Measurements from ENCODE around the gene PCDHGA6. TPM values are rescaled to one million over a fixed set of nuclear protein-coding genes. Genes with fewer than 3 reads are reported as not detected.

The PCDHGA6 gene
- total and polyA plus RNA-seq, 9 of the 15 experiments (the other 6 are each of a cell fraction or from before 2014, with no cell fraction given), result 0.01 to 0.18 (median 0.09) TPM; not detected in 1

GRCh38 chr5:141402553-141403243, 29.0 kb downstream of the PCDHGA6 start, which contains the start of gene PCDHGA9 (continued):
- no peak for TF ChIP-seq UBTF (IDR thresholded peaks at IDR 0.05; ENCODE audit: borderline replicate concordance in 1 of 2, low read depth in 2 of 2, low read length in 2 of 2)

GRCh38 chr5:141403387-141403786, 29.7 kb downstream of the PCDHGA6 start:
- H2AFZ ChIP-seq (ENCODE audit: low read depth, low read length), result no peak overlapping the region
- DNase-seq (ENCODE audit: extremely low read depth in 1 of 4, low spot score in 3 of 4) (no peak), ATAC-seq (peak; percentile 34; the same call in 1 of the 3 replicates), FAIRE-seq (no peak)
- H3K4me1 ChIP-seq (replicated peaks in 1 of 2; ENCODE audit: control insufficient read depth in 2 of 2, insufficient read depth in 2 of 2, low read length in 2 of 2), result peaks cover 0 to 12% of the 10 kb centered on the region in 2 experiments; a peak in 3 of 5 replicates
- no peak overlapping the region for H3K27ac ChIP-seq (ENCODE audit: extremely low read depth, low read depth, low read length)
- WGBS (ENCODE audit: insufficient coverage, low coverage, missing lambda C conversion rate), result 1% methylated on average over 20 of the region's 22 CpGs
- no peaks in the 10 kb centered on the region for H3K9me1 ChIP-seq (ENCODE audit: control insufficient read depth, insufficient read depth, low read length)
- ChIA-PET CTCF (ENCODE audit: low intra/inter-chr PET ratio) (interaction anchor here (2.1 kb wide), 1 partner anchor 161 kb away, joined by 10 read pairs; no protein-coding TSS in a partner anchor), POLR2A (no interaction called here)
- H3K27me3 ChIP-seq (ENCODE audit: control insufficient read depth in 2 of 2, insufficient read depth in 2 of 2, low read length in 2 of 2), result peaks cover 3 to 30% of the 10 kb centered on the region in 2 experiments; a peak in 3 of 5 replicates
- H3K79me2 ChIP-seq (ENCODE audit: control insufficient read depth, insufficient read depth, low read length), result no peaks in the 10 kb centered on the region
- intact Hi-C loops (cut with micrococcal nuclease), result no loop called here
- no peak overlapping the region for H3K4me2 ChIP-seq (ENCODE audit: insufficient read depth, low read length)
- in situ Hi-C loops (cut with MboI), result no loop called here
- no peaks in the 10 kb centered on the region for H4K20me1 ChIP-seq (replicated peaks; ENCODE audit: control insufficient read depth, insufficient read depth, low read length)
- no peak overlapping the region for H3K9ac ChIP-seq (ENCODE audit: insufficient read depth in 1 of 2, low read depth in 2 of 2, low read length in 2 of 2)
- H3K9me3 ChIP-seq (replicated peaks; ENCODE audit: control insufficient read depth, insufficient read depth, low read depth, low read length), result peaks cover 2% of the 10 kb centered on the region; the same call in 1 of the 2 replicates
- H3K4me3 ChIP-seq, result no peak overlapping the region
- H3K36me3 ChIP-seq (ENCODE audit: control insufficient read depth, insufficient read depth, low read length), result no peaks in the 10 kb centered on the region
- no TSS peak for BruUV-seq (replicated peaks)
- no peak for TF ChIP-seq GABPB1 (CRISPR knock-in tag; IDR thresholded peaks at IDR 0.05)
- no peak for TF ChIP-seq C11orf30 (IDR thresholded peaks at IDR 0.05; ENCODE audit: low read depth)
- TF ChIP-seq ZFP91 (CRISPR knock-in tag; IDR thresholded peaks at IDR 0.05), result no peak
- no peak for TF ChIP-seq PTTG1 (tag; IDR thresholded peaks at IDR 0.05; ENCODE audit: low read depth)
- TF ChIP-seq ZFP36 (IDR thresholded peaks at IDR 0.05; ENCODE audit: low read depth, low read length, partially characterized antibody), result no peak
- no peak for TF ChIP-seq RBM34 (IDR thresholded peaks at IDR 0.05; ENCODE audit: borderline replicate concordance, insufficient read depth, low read length)
- TF ChIP-seq ZNF444 (CRISPR knock-in tag; IDR thresholded peaks at IDR 0.05), result no peak
- TF ChIP-seq TEAD4 (IDR thresholded peaks at IDR 0.05; ENCODE audit: low read length), result no peak
- no peak for TF ChIP-seq TEAD4 (CRISPR knock-in tag; IDR thresholded peaks at IDR 0.05; ENCODE audit: borderline replicate concordance)
- no peak for TF ChIP-seq ZNF384 (IDR thresholded peaks at IDR 0.05; ENCODE audit: low read depth, low read length)
- TF ChIP-seq POLR2AphosphoS2 (IDR thresholded peaks at IDR 0.05; ENCODE audit: low read length), result no peak
- no peak for TF ChIP-seq NKRF (IDR thresholded peaks at IDR 0.05; ENCODE audit: borderline replicate concordance)
- no peak for TF ChIP-seq ZNF785 (CRISPR knock-in tag; IDR thresholded peaks at IDR 0.05)
